ENCODE results near the gene ZNF256. TPM values are rescaled to one million over a fixed set of nuclear protein-coding genes. Genes with fewer than 3 reads are reported as not detected.

ZNF256 gene
- total and polyA plus RNA-seq, 2 donors from 2014 or later: 3.7 to 9.3 TPM

DNA sequence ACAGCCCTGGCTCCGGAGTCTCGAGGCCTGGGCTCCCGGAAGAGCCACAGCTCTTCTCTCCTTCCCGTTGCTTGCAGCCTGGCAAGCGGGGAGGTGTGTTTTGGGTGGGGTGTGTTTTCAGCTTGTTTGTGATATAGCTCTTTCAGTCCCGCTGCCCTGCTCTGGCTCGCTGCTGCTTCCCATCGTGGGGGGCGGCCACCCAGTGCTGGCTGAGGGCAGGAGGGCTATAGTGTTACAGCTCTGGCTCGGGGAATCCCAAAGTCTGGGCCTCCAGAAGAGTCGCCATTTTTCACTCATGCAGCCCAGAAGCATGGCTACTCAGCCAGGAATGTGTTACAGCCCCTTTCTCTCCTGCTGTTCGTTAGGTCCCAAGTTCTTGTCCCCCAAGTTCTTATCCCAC lies 2.2 kb upstream of the ZNF256 start:
- H3K36me3 ChIP-seq (ENCODE audit: control insufficient read depth in 2 of 3, insufficient read depth in 3 of 3, low read length in 3 of 3): no peaks in the 10 kb centered on the region
- H3K27ac ChIP-seq (ENCODE audit: low read depth in 2 of 2, low read length in 2 of 2): no peak overlapping the region
- intact Hi-C loops (cut with DNase I): no loop called here
- FAIRE-seq: no peak
- no peak for DNase-seq
- H3K9ac ChIP-seq (ENCODE audit: low read length in 3 of 3): no peak overlapping the region
- no peak overlapping the region for H3K4me3 ChIP-seq (ENCODE audit: low read length in 3 of 3)
- no peaks in the 10 kb centered on the region for H3K27me3 ChIP-seq (ENCODE audit: control insufficient read depth, insufficient read depth, low read length)
- peaks cover 0 to 4% (median 0%) of the 10 kb centered on the region in 3 donors for H3K9me3 ChIP-seq (ENCODE audit: control insufficient read depth in 2 of 3, insufficient read depth in 1 of 3, low read length in 3 of 3)
- peaks cover 0 to 16% (median 9%) of the 10 kb centered on the region in 3 donors for H3K4me1 ChIP-seq (ENCODE audit: control insufficient read depth in 2 of 3, insufficient read depth in 2 of 3, low read depth in 1 of 3, low read length in 3 of 3)
- TF ChIP-seq, protein P1, sequence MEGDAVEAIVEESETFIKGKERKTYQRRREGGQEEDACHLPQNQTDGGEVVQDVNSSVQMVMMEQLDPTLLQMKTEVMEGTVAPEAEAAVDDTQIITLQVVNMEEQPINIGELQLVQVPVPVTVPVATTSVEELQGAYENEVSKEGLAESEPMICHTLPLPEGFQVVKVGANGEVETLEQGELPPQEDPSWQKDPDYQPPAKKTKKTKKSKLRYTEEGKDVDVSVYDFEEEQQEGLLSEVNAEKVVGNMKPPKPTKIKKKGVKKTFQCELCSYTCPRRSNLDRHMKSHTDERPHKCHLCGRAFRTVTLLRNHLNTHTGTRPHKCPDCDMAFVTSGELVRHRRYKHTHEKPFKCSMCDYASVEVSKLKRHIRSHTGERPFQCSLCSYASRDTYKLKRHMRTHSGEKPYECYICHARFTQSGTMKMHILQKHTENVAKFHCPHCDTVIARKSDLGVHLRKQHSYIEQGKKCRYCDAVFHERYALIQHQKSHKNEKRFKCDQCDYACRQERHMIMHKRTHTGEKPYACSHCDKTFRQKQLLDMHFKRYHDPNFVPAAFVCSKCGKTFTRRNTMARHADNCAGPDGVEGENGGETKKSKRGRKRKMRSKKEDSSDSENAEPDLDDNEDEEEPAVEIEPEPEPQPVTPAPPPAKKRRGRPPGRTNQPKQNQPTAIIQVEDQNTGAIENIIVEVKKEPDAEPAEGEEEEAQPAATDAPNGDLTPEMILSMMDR (IDR thresholded peaks at IDR 0.05; ENCODE audit: borderline replicate concordance, extremely low read depth, insufficient read depth): no peak

DNA sequence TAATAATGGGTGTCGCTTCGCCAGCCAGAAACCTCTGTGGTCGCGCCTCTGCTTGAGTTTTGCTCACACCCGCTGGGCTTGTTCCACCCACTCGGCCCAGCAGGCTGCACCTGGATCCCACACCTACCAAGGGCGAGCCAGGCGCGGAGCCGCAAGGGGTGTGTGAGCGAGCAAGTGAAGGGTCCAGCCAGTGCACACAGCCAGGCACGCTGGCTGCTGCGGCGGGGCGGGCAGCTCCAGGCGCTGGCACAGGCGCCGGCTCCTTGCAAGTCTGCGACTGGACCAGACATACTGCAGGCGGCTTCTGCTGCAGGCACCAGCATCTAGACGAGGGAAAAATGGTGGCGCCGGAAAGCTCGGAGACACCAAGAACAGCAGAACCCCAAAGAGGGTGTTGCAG lies 1.8 kb upstream of the ZNF256 start:
- H3K9me3 ChIP-seq (ENCODE audit: control insufficient read depth in 2 of 3, insufficient read depth in 1 of 3, low read length in 3 of 3): peaks cover 0 to 4% (median 0%) of the 10 kb centered on the region in 3 donors
- no peak for DNase-seq
- H3K36me3 ChIP-seq (ENCODE audit: control insufficient read depth in 2 of 3, insufficient read depth in 3 of 3, low read length in 3 of 3): no peaks in the 10 kb centered on the region
- no peak overlapping the region for H3K4me3 ChIP-seq (ENCODE audit: low read length in 3 of 3)
- no peaks in the 10 kb centered on the region for H3K27me3 ChIP-seq (ENCODE audit: control insufficient read depth, insufficient read depth, low read length)
- no peak for FAIRE-seq
- H3K4me1 ChIP-seq (ENCODE audit: control insufficient read depth in 2 of 3, insufficient read depth in 2 of 3, low read depth in 1 of 3, low read length in 3 of 3): peaks cover 0 to 16% (median 9%) of the 10 kb centered on the region in 3 donors
- TF ChIP-seq, protein P1 (IDR thresholded peaks at IDR 0.05; ENCODE audit: borderline replicate concordance, extremely low read depth, insufficient read depth): no peak
- no peak overlapping the region for H3K9ac ChIP-seq (ENCODE audit: low read length in 3 of 3)
- intact Hi-C loops (cut with DNase I): no loop called here
- no peak overlapping the region for H3K27ac ChIP-seq (ENCODE audit: low read depth in 2 of 2, low read length in 2 of 2)

DNA sequence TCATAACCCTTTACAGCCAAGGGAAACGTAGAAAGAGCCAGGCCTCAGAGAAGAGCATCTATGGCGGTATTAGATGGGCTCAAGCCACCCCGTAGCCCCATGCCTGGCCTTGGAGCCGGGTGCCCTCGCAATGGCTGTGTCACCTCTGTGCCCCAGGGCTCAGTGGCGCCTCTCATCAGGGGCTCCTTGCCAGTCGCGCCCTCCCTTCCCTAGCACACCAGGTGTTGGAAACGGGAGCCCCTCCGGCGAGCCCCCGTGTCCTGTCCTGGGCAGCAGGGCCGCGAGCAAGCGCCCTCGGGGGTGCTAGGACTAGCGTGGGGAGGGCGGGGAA lies 453 bp downstream of the ZNF256 start:
- Histone ChIP-seq H3K9ac (ENCODE audit: low read length in 3 of 3) (peak overlapping the region; percentile 52 to 86 (median 75)), H3K36me3 (ENCODE audit: control insufficient read depth in 2 of 3, insufficient read depth in 3 of 3, low read length in 3 of 3) (peaks cover under 1 to 18% (median 17%) of the 10 kb centered on the region in 3 donors), H3K4me1 (ENCODE audit: control insufficient read depth in 2 of 3, insufficient read depth in 2 of 3, low read depth in 1 of 3, low read length in 3 of 3) (peaks cover 0 to 16% (median 9%) of the 10 kb centered on the region in 3 donors), H3K27ac (ENCODE audit: low read depth in 2 of 2, low read length in 2 of 2) (peak overlapping the region; percentile 49 to 57), H3K4me3 (ENCODE audit: low read length in 3 of 3) (peak overlapping the region; percentile 85 to 95 (median 91)), H3K27me3 (ENCODE audit: control insufficient read depth, insufficient read depth, low read length) (no peaks in the 10 kb centered on the region), H3K9me3 (ENCODE audit: control insufficient read depth in 2 of 3, insufficient read depth in 1 of 3, low read length in 3 of 3) (peaks cover 0 to 21% (median 2%) of the 10 kb centered on the region in 3 donors)
- FAIRE-seq (no peak), DNase-seq (no peak)
- TF ChIP-seq, protein P1 (IDR thresholded peaks at IDR 0.05; ENCODE audit: borderline replicate concordance, extremely low read depth, insufficient read depth): no peak
- intact Hi-C loops (cut with DNase I): no loop called here

DNA sequence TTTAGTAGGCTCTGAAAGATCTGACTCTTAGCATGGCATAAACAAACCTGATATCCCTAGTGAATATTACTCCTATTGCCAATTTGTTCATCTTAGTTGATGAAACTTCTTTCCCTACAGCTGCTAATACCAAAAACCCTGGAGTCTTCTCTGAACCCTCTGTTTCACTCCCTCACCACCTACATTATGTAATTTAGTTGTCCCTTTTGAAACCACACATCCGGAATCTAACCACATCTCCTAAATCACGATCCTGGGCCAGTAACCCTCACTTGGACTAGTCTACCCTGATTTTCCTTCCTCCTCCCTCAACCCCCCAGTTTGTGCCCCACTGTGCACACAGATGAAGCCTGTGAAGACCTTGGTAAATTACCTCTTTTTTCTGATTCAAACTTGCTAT lies 1.2 kb downstream of the ZNF256 start:
- peak overlapping the region in 2 of 3 donors; percentile 17 to 75 for H3K9ac ChIP-seq (ENCODE audit: low read length in 3 of 3)
- H3K27me3 ChIP-seq (ENCODE audit: control insufficient read depth, insufficient read depth, low read length): no peaks in the 10 kb centered on the region
- peaks cover 6 to 25% (median 23%) of the 10 kb centered on the region in 3 donors for H3K36me3 ChIP-seq (ENCODE audit: control insufficient read depth in 2 of 3, insufficient read depth in 3 of 3, low read length in 3 of 3)
- TF ChIP-seq, protein P1 (IDR thresholded peaks at IDR 0.05; ENCODE audit: borderline replicate concordance, extremely low read depth, insufficient read depth): no peak
- peak overlapping the region; percentile 85 to 95 (median 91) for H3K4me3 ChIP-seq (ENCODE audit: low read length in 3 of 3)
- peaks cover 2 to 28% (median 8%) of the 10 kb centered on the region in 3 donors for H3K9me3 ChIP-seq (ENCODE audit: control insufficient read depth in 2 of 3, insufficient read depth in 1 of 3, low read length in 3 of 3)
- H3K4me1 ChIP-seq (ENCODE audit: control insufficient read depth in 2 of 3, insufficient read depth in 2 of 3, low read depth in 1 of 3, low read length in 3 of 3): peaks cover 0 to 16% (median 9%) of the 10 kb centered on the region in 3 donors
- FAIRE-seq: no peak
- intact Hi-C loops (cut with DNase I): no loop called here
- no peak overlapping the region for H3K27ac ChIP-seq (ENCODE audit: low read depth in 2 of 2, low read length in 2 of 2)
- no peak for DNase-seq
